Activated naive CD4-positive, alpha-beta T cell treated with anti-CD3 and anti-CD28 coated beads for 36 hours (primary cell): ENCODE measurements around the gene FUT8. TPM values are rescaled to one million over a fixed set of nuclear protein-coding genes. Genes with fewer than 3 reads are reported as not detected.

Experiments used
- CTCF ChIA-PET: fragments of 350-600 bp; sonication (Branson Sonifier 250); formaldehyde crosslinking; loops from one replicate; lab custom pipeline; 2021; ENCODE audit warnings: antibody characterized with exemption; lab: Charles Lee
- DNase-seq: peaks from one replicate; pipeline ENCODE4 v3.0.0-alpha.2; 2020
- H3K27ac Mint-ChIP-seq: one replicate; pipeline ENCODE4 v1.8.0; 2021; ENCODE audit warnings: mild to moderate bottlenecking, mixed read lengths
- H3K27me3 Mint-ChIP-seq: one replicate; pipeline ENCODE4 v1.8.0; 2021; ENCODE audit warnings: low read depth, mixed read lengths
- H3K36me3 Mint-ChIP-seq: one replicate; pipeline ENCODE4 v1.8.0; 2021; ENCODE audit warnings: low read depth, mixed read lengths
- H3K4me1 Mint-ChIP-seq: one replicate; pipeline ENCODE4 v1.8.0; 2021; ENCODE audit warnings: low read depth, mixed read lengths
- H3K4me3 Mint-ChIP-seq: one replicate; pipeline ENCODE4 v1.8.0; 2021; ENCODE audit warnings: mild to moderate bottlenecking, moderate library complexity, mixed read lengths
- H3K9me3 Mint-ChIP-seq: one replicate; pipeline ENCODE4 v1.8.0; 2021; ENCODE audit warnings: mixed read lengths
- intact Hi-C: fragments of 100-400 bp; cut with micrococcal nuclease; formaldehyde crosslinking; loops from one replicate; pipeline ENCODE4 v1.15.1; 2023
- microRNA-seq: library from miRNA; unstranded; fragments of <30 nt; microRNA quantifications from one replicate; pipeline ENCODE4 v1.2.0, GENCODE V29; 2022; ENCODE audit warnings: borderline microRNAs expressed, borderline replicate concordance
- total RNA-seq, 2 experiments: library from RNA; stranded (reverse); gene quantifications; one replicate each; pipeline ENCODE4 v1.2.3, GENCODE V29; 2021

FUT8 gene
- total RNA-seq, 2 experiments from 2014 or later: 34.6 to 38.7 TPM

DNA sequence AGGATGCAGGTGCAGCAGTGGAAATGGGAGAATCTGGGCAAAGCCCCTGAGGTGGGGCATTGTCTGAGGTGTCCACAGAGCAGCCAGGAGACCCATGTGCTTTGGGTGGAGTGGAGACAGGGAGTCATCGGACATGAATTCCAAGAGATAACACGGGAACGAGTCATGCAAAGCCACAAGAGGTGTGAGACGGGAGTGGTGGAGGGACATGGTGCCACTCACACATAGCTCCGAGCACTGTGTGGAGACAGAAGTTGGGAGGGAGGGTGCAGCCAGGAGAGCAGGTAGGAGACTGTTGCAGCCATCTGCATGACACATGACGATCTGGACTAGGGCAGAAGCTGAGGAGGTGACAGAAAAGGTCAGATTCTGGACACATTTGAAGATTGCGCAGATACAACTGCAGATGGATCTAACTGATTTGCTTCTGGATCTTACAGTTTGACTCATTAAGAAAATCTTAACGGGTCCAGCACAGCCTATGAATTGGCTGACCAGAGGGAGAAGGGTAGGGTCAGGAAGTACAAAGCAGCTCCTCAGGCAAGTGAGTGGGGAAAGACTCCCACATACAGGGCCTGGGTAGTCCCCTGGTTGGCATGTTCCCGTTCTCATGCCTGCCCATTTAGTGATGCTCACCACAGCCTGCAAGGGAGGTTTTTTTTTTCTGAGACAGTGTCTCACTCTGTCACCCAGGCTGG is 379.8 kb downstream of the FUT8 start:
- Mint-ChIP-seq H3K27ac (no peak overlapping the region), H3K4me1 (no peaks in the 10 kb centered on the region), H3K4me3 (no peak overlapping the region), H3K27me3 (no peaks in the 10 kb centered on the region), H3K36me3 (no peaks in the 10 kb centered on the region), H3K9me3 (no peaks in the 10 kb centered on the region)
- no peak for DNase-seq
- intact Hi-C loops: no loop called here
- CTCF ChIA-PET: interaction anchor here (0.7 kb wide), 1 partner anchor 587 kb away, joined by 3 read pairs; no protein-coding TSS in a partner anchor

Small RNA genes within 50 kb of the gene (microRNA-seq; reads per million reads assigned to microRNA genes)
- 6.0 reads per million, percentile 7 among the genes with 10 or more reads in this experiment for gene MIR625
